SU-DHL-6 (cell line): ENCODE measurements around the gene KDM4B.

Source experiments
- H2AFZ ChIP-seq: fragments of 200-600 bp; sonication (generic); 2 replicates; pipeline ENCODE4 v1.6.1; 2014; ENCODE audit warnings: low read depth, mild to moderate bottlenecking, moderate library complexity, mixed read lengths, antibody characterized with exemption, low read length; ENCODE audit not compliant: severe bottlenecking
- H3F3A ChIP-seq: fragments of 200-600 bp; shearing (Covaris generic); 2 replicates; pipeline ENCODE4 v1.6.0; 2016; ENCODE audit warnings: antibody characterized with exemption, mild to moderate bottlenecking; ENCODE audit not compliant: insufficient read depth
- H3K27ac ChIP-seq: fragments of 200-600 bp; sonication (generic); 2 replicates; pipeline ENCODE4 v1.5.1; 2016; ENCODE audit warnings: low read depth, mild to moderate bottlenecking, low read length, moderate library complexity, mixed read lengths
- H3K27me3 ChIP-seq: fragments of 200-600 bp; sonication (generic), shearing (Covaris generic); 2 replicates; pipeline ENCODE4 v1.6.0; 2014; ENCODE audit warnings: mild to moderate bottlenecking, low read length
- H3K36me3 ChIP-seq: fragments of 200-600 bp; sonication (generic); 2 replicates; pipeline ENCODE4 v1.6.1; 2014; ENCODE audit warnings: mild to moderate bottlenecking, low read length, mixed read lengths
- H3K4me2 ChIP-seq: fragments of 300-600, 200-600 bp; shearing (Covaris generic), sonication (generic); 2 replicates; pipeline ENCODE4 v1.6.0; 2014; ENCODE audit warnings: low read length, low read depth, mild to moderate bottlenecking; ENCODE audit not compliant: poor library complexity, severe bottlenecking
- H3K4me3 ChIP-seq: fragments of 200-600 bp; sonication (generic); 2 replicates; pipeline ENCODE4 v1.5.1; 2014; ENCODE audit warnings: antibody characterized with exemption, low read length, mild to moderate bottlenecking, mixed read lengths; ENCODE audit not compliant: insufficient read depth, poor library complexity, severe bottlenecking
- H3K79me2 ChIP-seq: fragments of 200-600 bp; sonication (generic); 2 replicates; pipeline ENCODE4 v1.6.1; 2014; ENCODE audit warnings: mild to moderate bottlenecking, low read length, moderate library complexity; ENCODE audit not compliant: insufficient read depth
- H3K9ac ChIP-seq: fragments of 200-600 bp; sonication (generic); 2 replicates; pipeline ENCODE4 v1.7.0; 2014; ENCODE audit warnings: mild to moderate bottlenecking, low read length
- H3K9me2 ChIP-seq: fragments of 200-600 bp; sonication (generic); replicated peaks from 2 replicates; pipeline ENCODE4 v1.6.1; 2014; ENCODE audit warnings: low read length; ENCODE audit not compliant: insufficient read depth
- H3K9me3 ChIP-seq: fragments of 200-600 bp; sonication (generic); 2 replicates; pipeline ENCODE4 v1.6.1; 2014; ENCODE audit warnings: low read length, mixed read lengths; ENCODE audit not compliant: insufficient read depth
- H4K20me1 ChIP-seq: fragments of 200-600 bp; sonication (generic); 2 replicates; pipeline ENCODE4 v1.6.1; 2014; ENCODE audit warnings: low read depth, mild to moderate bottlenecking, antibody characterized with exemption, low read length, moderate library complexity, mixed read lengths
- EZH2phosphoT487 ChIP-seq: fragments of 200-600 bp; sonication (generic), shearing (Covaris generic); conservative IDR thresholded peaks from 2 replicates; pipeline ENCODE4 v1.6.1; 2018; ENCODE audit warnings: mild to moderate bottlenecking, antibody characterized with exemption, low read length, moderate library complexity, mixed read lengths
- TF ChIP-seq, protein P1 (sequence below): fragments of 200-600 bp; sonication (generic); IDR thresholded peaks from one replicate; pipeline ENCODE4 v1.5.1; 2017; ENCODE audit warnings: antibody characterized with exemption, mild to moderate bottlenecking, low read length, moderate library complexity; ENCODE audit not compliant: insufficient read depth, poor library complexity, severe bottlenecking

Gene KDM4B

DNA sequence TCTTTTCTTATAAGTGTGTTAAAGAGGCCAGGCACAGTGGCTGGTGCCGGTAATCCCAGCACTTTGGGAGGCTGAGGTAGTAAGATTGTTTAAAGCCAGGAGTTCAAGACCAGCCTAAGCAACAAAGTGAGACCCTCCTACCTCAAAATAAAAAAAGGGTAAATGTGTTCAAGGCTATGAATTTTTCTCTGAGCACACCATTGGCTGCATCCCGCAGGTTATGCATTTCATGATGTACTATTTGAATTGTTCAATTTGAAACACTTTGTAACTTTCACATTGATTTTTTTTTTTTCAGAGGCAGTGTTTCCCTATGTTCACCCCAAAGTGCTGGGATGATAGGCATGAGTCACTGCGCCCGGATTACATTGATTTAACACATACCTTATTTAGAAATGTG lies 233.6 kb downstream of the KDM4B start:
- Histone ChIP-seq H3K27me3 (no peaks in the 10 kb centered on the region), H3K36me3 (no peaks in the 10 kb centered on the region), H2AFZ (no peak overlapping the region), H3K9me3 (no peaks in the 10 kb centered on the region), H3F3A (no peaks in the 10 kb centered on the region), H3K79me2 (no peaks in the 10 kb centered on the region), H3K27ac (no peak overlapping the region), H3K4me3 (no peak overlapping the region), H4K20me1 (no peaks in the 10 kb centered on the region), H3K4me2 (no peak overlapping the region), H3K9me2 (no peaks in the 10 kb centered on the region), H3K9ac (no peak overlapping the region)
- no peak for TF ChIP-seq EZH2phosphoT487
- TF ChIP-seq, protein P1, sequence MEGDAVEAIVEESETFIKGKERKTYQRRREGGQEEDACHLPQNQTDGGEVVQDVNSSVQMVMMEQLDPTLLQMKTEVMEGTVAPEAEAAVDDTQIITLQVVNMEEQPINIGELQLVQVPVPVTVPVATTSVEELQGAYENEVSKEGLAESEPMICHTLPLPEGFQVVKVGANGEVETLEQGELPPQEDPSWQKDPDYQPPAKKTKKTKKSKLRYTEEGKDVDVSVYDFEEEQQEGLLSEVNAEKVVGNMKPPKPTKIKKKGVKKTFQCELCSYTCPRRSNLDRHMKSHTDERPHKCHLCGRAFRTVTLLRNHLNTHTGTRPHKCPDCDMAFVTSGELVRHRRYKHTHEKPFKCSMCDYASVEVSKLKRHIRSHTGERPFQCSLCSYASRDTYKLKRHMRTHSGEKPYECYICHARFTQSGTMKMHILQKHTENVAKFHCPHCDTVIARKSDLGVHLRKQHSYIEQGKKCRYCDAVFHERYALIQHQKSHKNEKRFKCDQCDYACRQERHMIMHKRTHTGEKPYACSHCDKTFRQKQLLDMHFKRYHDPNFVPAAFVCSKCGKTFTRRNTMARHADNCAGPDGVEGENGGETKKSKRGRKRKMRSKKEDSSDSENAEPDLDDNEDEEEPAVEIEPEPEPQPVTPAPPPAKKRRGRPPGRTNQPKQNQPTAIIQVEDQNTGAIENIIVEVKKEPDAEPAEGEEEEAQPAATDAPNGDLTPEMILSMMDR: no peak
